Muscle of arm (tissue), 14 donors: Measurements from ENCODE around the gene GNMT. TPM values are rescaled to one million over a fixed set of nuclear protein-coding genes. Genes with fewer than 3 reads are reported as not detected.

Source experiments
- DNase-seq: peaks from one replicate; pipeline ENCODE4 v3.0.0-alpha.2; 2013
- long read RNA-seq, 11 donors: transcript quantifications; one replicate each; lab custom pipeline, GENCODE V29; 2026
- polyA plus RNA-seq, 12 donors: library from polyadenylated mRNA; unstranded; fragments of 120-200 nt; gene quantifications; one replicate each; pipeline ENCODE4 v1.2.1, GENCODE V29; 2013; ENCODE audit not compliant: insufficient read length in 12 of 12

GNMT gene
- polyA plus RNA-seq = under 1 TPM in 10 of 12 donors, not detected in 2; 0.23 to 0.88 (median 0.40) TPM
- long read RNA-seq, donor 1 = 0 reads
- long read RNA-seq, donor 2 = 0 reads
- long read RNA-seq, donor 3 = 0 reads
- long read RNA-seq, donor 4 = 0 reads
- long read RNA-seq, donor 5 = 0 reads
- long read RNA-seq, donor 6 = 0 reads
- long read RNA-seq, donor 7 = 0 reads
- long read RNA-seq, donor 8 = 0 reads
- long read RNA-seq, donor 9 = 0 reads
- long read RNA-seq, donor 10 = 0 reads
- long read RNA-seq, donor 11 = 0 reads

DNA sequence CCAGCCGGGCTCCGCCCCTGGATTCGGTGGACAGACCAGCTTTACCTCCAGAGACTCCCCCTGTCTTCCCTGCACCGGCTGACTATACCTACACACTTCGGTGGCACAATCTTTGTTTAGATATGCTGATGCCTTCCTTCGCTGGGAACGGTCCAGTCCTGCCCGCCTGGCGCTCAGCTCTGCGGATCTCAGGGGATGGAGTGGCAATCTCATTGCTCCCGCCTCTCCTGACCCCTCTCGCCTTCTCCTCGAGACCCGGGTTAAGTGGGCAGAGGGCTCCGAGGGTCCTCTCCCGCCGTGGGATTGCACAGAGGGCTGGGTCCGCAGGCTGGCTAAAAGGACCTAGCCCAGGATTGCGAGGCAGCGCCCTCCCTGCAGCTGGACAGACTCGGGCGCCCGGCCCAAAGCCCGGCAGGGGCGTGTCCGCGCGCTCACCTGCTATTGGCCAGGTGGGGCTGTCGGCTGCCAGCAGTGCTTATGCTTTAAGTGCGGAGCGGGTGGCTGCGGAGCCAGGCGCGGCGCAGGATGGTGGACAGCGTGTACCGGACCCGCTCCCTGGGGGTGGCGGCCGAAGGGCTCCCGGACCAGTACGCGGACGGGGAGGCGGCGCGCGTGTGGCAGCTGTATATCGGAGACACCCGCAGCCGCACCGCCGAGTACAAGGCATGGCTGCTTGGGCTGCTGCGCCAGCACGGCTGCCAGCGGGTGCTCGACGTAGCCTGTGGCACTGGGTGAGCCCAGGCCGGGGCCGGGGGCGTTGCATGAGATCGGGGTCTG is at the start of gene GNMT:
GNMT (plus strand) TSS at position 512 of the 777 bp plus-strand sequence; CDS start at position 526, 14 bp downstream.
- peak; percentile 14 for DNase-seq

DNA sequence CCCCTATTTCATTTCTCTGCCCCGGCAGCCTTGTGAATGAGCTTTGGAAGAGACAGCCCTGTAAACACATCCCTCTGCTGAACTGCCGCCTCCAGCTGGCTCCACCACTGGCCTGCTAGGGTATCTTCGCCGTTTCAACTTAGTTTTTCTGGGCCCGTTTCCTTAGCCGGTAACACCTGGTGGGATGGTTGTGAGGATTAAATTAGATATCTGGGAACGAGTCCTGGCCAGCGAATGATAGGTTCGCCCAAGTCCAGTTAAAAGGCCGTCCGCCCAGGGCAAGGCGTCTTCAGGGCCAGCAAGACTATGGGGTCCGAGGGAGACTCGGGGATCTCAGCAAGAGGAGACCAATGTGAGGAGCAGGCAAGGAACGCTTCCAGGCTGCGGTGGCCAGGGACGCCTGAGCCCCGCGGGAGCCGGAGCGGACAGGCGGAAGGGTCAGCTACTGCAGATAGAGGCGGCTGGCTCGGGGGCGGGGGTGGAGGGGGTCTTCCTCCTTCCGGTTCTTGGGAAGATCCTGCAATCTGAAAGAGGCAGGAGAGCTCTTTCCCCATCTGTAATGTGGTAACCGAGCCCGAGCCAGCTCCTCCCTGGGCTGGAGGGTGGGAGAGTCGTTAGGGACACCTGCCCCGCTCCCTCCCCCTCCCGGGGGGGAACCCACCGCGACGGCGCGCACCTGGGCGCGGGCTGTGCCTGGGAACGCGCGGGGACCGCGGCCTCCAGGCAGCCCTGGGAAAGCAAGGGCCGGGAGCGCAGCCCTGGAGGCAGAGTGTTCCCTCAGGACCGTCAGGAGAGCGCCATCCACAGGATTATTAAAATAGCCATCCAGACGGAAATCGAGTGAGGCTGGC is 49.2 kb upstream of the GNMT start:
- DNase-seq = no peak

DNA sequence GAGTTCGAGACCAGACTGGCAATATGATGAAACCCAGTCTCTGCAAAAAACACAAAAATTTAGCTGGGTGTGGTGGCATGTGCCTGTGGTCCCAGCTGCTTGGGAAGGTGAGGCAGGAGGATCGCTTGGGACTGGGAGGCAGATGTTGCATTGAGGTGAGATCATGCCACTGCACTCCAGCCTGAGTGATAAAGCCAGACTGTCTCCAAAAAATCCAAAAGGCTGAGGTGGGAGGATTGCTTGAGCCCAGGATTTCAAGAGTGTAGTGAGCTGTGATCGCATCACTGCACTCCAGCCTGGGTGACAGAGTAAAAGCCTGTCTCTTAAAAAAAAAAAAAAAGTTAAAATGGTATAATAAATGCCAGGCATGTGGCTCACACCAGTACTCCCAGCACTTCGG is 46.0 kb upstream of the GNMT start:
- DNase-seq = no peak

DNA sequence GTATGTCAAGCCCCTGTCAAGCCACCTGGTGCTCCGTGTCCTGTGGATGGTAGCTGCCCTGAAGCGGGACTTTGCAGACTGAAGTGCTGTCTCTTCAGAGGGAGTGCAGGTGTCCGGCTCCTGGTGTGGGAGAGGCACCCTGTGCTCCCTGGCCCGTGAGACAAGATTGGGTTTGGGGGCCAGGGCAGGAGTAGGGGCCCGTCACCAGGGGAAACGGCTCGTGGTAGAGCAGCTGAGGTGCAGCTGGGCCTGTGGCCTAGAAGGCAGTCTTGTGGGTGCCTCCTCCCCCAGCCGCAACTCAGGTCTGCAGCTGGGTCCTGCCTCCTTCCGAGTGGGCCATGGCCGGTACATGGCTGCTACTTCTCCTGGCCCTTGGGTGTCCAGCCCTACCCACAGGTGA is 44.8 kb upstream of the GNMT start, which contains the start of gene PTCRA:
PTCRA (plus strand) TSS at position 322 of the 400 bp plus-strand sequence; CDS start at position 339, 17 bp downstream.
- DNase-seq = no peak

DNA sequence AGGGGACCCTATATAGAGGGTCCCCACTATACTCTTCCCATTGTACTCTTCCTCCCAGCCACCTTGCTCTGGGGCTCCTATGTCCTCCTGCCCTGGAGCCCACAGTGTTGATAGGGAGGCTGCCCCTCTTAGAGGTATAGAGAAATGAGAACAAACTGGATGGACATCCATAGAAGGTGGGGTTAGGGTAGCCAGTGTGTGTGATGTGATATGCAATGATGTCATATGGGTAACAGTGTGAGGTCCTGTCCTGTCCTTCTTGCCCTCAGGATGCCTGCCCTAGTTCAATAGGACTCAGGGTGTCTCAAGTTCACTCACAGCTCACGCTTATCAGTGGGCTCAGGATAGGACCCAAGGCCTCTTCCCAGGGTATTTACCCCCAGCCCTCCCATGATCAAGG is 44.3 kb upstream of the GNMT start:
- no peak for DNase-seq

DNA sequence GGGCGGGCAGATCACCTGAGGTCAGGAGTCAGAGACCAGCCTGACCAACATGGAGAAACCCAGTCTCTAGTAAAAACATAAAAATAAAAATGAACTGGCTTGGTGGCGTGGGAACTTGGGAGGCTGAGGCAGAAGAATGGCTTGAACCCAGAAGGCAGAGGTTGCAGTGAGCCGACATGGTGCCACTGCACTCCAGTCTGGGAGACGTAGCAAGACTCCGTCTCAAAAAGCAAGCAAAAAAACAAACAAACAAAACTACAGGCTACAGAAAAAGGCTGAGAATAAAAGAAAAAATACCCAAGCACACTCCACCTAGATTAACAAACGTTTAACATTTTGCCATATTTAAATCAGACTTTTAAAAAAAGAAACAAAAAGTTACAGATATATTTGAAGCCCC is 38.8 kb upstream of the GNMT start:
- no peak for DNase-seq

DNA sequence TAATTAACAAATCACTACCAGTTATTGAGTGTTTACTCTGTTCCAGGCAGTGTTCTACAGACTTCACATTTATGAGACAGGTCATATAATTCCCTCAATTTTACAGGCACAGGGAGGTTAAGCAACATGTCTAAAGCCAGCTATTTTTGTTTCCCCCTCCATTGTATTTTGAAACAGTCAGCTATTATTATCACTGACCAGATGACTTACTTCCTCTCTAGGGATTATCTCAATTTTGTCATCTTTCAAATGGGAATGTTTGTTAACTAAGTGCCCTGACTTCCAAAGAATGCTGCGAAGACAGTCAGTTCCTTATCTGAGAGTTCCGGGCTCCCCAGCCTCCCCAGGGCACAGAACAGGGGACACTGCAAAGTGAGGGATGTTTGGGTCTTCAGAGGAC is 36.9 kb upstream of the GNMT start:
- DNase-seq = no peak

DNA sequence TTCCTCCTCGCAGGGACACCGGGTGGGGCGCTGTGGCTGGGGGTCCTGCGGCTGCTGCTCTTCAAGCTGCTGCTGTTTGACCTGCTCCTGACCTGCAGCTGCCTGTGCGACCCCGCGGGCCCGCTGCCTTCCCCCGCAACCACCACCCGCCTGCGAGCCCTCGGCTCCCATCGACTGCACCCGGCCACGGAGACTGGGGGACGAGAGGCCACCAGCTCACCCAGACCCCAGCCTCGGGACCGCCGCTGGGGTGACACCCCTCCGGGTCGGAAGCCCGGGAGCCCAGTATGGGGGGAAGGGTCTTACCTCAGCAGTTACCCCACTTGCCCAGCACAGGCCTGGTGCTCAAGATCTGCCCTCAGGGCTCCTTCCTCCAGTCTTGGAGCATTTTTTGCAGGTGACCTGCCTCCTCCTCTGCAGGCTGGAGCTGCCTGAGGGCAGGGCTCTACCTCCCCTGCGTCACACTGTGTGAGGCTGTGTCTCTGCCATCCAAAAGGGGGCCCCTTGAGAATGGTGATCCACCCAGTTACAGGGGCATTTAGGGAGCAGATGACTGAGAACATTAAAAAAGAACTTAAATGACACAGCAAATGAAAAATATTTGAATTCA is 35.2 kb upstream of the GNMT start:
- DNase-seq = no peak

DNA sequence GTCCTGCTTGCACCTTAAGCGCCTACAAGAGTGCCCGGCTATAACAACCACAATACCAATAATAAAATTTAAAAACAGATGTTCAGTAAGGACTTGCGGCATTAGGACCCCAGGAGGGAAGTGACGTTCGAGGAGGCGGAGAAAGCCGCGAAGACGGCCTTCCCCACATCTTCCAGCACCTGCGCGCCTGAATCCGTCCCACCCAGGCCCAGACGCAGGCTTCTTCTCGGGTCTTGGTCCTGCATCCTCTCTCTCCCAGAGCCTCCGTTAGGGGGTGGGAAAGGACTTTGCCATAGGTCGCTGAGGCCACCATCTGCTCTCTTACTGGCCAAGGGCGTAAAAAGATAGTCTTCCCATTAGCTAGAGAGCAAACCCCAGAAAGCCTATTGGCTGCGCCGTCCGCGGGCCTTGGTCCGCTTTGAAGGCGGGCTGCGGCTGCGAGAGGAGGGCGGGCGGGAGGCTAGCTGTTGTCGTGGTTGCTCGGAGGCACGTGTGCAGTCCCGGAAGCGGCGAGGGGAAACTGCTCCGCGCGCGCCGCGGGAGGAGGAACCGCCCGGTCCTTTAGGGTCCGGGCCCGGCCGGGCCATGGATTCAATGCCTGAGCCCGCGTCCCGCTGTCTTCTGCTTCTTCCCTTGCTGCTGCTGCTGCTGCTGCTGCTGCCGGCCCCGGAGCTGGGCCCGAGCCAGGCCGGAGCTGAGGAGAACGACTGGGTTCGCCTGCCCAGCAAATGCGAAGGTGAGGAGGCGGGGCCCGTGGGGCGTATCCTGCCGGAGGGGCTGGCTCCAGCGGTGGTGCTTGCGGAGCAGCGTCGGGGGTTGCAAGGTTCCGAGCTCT is 31.4 kb upstream of the GNMT start, which contains the start of gene CNPY3:
CNPY3 (plus strand) TSS at position 495 of the 835 bp plus-strand sequence; CDS start at position 586, 91 bp downstream.
- DNase-seq = peak; percentile 96

DNA sequence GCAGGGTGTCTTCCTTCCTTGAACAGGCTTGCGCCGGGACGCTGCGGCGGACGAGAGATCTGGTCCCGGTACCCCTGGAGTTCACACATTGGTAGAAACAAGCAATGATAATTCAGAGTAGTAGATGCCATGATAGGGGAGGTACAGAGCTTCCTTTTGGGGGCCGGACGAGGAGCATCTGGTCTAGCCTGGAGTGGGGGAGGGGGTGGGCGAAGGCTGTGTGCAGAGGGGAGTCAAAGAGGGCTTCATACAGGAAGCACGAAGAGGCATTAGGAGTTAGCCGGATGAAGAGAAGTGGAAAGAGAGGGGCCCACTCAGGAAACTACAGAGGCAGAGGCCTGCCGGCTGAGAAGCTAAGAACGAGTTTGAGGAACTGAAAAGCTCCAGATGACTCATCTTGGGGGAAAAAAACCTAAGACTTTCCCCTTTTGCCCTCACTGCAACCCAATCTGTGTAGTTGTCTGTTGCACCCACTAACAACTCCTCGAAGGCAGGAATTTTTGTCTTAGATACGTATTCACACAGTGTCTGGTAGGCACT is 30.7 kb upstream of the GNMT start:
- DNase-seq = peak; percentile 64

DNA sequence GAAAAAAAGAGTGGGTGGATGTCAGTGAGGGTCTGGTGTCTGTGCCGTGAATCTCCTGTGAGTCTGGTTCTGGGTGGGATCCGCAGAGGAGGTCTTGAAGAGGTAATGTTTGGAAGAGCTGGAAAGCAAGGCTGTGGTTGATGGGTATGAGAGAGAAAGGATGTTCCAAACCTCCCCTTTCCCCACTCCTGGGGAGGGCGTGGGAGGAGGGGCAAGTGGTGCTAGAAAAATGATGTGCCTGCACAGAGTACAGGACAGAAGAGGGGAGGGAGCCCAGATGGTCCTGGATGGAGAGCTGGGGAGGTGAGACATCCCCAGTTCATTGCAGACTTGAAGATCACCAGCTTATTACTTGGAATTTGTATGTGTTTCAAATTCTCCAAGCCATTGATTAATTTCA is 28.1 kb upstream of the GNMT start:
- DNase-seq = no peak

DNA sequence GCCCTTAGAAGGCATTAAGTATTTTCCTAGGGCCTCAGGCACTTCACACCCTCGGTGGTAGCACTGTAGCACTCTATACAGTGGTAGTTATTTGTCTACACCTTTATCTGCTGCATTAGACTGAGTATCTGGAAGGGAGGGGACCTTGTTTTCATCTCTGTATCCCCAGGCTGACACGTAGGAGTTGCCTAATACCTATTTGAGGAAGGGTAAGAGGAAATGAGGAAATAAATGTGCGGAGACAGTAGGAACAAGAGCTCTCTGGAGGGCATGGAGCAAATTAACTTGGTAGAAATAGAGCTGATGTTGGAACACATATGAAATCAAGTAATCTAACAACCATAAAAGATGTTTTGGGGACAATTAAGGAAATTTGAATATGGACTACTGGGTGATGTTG is 27.3 kb upstream of the GNMT start:
- no peak for DNase-seq

DNA sequence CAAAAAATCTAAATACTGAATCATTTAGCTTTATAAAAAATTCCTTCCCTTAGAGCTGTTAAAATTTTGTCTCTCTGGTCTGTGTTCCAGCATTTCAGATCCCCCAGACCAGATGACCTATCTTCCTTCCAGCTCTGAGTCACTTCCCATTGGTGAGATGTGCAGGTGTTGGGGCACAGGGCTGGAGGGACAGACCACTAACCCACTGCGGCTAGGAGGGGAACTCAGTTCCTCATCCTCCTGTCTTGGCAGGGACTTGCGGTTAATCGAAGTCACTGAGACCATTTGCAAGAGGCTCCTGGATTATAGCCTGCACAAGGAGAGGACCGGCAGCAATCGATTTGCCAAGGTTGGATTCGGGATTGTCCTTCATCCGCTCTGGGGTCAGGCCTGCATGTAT is 25.2 kb upstream of the GNMT start:
- no peak for DNase-seq

DNA sequence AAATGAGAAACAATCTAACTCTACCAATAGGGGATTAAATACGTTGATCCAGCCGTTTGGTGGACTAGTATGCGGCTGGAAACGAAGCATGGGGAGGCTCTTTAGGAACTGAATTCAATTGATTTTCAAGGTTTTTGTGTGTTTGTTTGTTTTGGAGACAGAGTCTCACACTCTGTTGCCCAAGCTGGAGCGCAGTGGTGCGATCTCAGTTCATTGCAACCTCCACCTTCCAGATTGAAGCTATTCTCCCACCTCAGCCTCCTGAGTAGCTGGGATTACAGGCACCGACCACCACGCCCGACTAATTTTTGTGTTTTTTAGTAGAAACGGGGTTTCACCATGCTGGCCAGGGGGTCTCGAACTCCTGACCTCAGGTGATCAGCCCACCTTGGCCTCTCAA is 24.2 kb upstream of the GNMT start:
- DNase-seq = no peak

DNA sequence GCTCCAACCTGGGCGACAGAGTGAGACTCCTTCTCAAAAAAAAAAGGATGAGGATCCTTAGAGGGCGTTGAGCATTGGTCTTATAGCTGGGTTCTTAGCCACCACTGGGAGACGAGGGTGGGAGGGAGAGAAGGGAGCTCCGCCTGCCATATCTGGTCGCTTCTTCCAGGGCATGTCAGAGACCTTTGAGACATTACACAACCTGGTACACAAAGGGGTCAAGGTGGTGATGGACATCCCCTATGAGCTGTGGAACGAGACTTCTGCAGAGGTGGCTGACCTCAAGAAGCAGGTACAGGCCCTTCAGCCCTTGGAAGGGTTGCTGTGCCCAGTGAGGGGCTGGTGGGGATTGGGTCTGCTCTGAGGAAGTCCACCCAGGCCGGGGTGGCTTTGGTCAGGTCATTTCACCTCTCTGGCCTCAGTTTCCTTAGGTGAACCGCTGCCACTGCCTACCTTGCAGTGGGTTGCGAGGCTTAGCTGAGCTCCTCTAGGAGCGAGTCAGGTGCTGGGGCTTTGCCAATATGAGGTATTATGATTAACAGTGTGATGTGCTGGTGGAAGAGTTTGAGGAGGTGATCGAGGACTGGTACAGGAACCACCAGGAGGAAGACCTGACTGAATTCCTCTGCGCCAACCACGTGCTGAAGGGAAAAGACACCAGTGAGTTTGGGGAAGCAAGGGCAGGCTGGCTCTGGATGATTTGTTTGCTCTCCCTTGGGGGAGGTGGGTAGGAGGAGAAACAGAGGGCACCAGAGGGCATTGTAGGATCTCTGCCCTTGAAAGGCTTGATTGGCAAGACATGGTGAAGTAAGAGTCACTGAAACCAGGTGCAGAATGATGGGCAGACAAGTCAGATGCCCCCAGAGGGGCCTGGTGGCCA is 22.8 kb upstream of the GNMT start:
- no peak for DNase-seq

DNA sequence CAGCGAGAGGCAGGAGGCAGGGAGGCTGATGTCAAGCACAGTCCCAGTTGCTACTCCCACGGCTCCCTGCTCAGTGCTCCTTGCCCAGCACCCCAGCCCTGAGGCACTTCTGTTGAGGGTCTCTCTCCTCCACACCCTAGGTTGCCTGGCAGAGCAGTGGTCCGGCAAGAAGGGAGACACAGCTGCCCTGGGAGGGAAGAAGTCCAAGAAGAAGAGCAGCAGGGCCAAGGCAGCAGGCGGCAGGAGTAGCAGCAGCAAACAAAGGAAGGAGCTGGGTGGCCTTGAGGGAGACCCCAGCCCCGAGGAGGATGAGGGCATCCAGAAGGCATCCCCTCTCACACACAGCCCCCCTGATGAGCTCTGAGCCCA is 22.1 kb upstream of the GNMT start:
- no peak for DNase-seq

DNA sequence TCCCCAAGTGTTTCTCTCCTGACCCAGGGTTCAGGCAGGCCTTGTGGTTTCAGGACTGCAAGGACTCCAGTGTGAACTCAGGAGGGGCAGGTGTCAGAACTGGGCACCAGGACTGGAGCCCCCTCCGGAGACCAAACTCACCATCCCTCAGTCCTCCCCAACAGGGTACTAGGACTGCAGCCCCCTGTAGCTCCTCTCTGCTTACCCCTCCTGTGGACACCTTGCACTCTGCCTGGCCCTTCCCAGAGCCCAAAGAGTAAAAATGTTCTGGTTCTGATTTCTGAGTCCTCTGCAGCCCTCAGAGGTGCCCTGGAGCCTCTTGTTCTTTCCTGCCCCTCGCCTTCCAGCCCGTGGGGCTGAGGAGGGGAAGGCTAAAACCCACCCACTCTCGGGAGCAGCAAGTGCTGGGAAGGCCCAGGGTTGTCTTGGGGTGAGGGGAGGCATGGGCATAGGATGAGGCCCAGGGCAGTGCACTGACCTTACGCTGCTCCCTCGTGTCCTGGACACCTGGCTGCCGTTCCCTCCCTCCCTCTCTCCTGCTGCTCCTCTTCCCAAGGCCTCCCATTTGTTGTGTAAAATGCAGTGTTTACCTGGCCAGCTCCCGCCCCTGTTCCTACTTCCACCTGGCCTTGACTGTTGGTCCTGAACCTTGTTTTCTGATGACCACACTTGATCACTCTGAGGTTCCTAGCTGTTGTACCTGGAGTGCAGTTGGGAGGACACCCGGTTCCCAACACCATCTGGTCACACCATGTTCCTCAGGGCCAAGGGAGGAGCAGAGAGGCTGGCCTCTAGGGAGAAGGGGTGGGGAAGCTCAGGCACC is 21.4 kb upstream of the GNMT start:
- no peak for DNase-seq

DNA sequence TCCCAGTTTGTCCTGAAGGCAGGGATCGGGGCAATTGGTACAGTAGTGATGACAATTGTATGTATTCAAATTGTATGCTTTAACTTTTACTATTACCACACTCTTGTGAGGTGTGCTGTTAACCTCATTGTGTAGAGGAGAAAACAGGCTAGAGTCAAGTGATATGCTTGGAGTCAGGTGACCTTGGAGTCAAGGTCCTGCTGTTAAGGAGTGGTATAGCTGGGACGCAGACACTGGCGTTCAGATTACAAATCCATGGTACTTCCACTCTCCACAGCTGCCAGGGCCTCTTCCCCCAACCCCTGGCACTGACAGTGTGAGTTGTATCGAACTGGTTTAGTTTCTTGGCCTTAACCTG is 20.8 kb upstream of the GNMT start:
- no peak for DNase-seq
